Measurements from ENCODE around the gene EIF4G3. TPM values are rescaled to one million over a fixed set of nuclear protein-coding genes. Genes with fewer than 3 reads are reported as not detected.

Gene EIF4G3
- total RNA-seq, 1 experiment from 2014 or later, result 72.0 TPM

DNA sequence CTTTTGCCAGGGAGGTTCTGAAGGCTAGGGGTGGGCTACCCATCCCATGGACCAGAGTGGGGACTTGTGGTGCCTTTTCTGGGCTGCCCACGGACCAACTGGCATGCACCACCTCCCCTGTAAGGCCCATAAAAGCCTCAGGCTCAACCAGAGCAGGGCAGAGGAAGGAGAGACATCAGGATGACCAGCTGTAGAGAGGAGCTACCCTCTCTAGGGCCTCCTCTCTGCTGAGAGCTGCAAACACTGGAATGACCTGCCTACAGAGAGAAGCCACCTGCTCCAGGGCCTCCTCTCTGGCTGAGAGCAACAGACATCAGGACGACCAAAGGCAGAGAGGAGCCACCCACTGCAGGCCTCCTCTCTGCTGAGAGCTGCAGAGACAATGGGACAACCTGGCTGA is 140.9 kb downstream of the EIF4G3 start:
- Histone ChIP-seq H3K4me1 (ENCODE audit: insufficient read depth, low read length) (no peaks in the 10 kb centered on the region), H4K91ac (ENCODE audit: insufficient read length, low read depth, low read length) (no peak overlapping the region), H4K20me1 (ENCODE audit: control insufficient read depth, insufficient read depth, insufficient read length) (no peaks in the 10 kb centered on the region), H2BK120ac (ENCODE audit: low read depth, low read length, poor library complexity, severe bottlenecking) (no peak overlapping the region), H2AK5ac (ENCODE audit: insufficient read length, low read length) (no peak overlapping the region), H3K79me2 (ENCODE audit: insufficient read depth, low read length) (peaks cover 4% of the 10 kb centered on the region; the same call in 1 of the 2 replicates), H3K14ac (ENCODE audit: insufficient read depth, low read length) (no peak overlapping the region), H2BK15ac (ENCODE audit: low read depth, low read length) (no peak overlapping the region), H3T11ph (ENCODE audit: low read length) (no peak overlapping the region), H2BK12ac (ENCODE audit: insufficient read length, low read depth, low read length) (no peak overlapping the region), H3K18ac (ENCODE audit: insufficient read length, low read depth, low read length) (no peak overlapping the region), H3K27ac (ENCODE audit: insufficient read length, low read depth, low read length) (no peak overlapping the region), H3K4me2 (ENCODE audit: insufficient read depth, insufficient read length, low read length) (no peak overlapping the region), H2AFZ (ENCODE audit: low read length) (no peak overlapping the region), H4K8ac (replicated peaks; ENCODE audit: insufficient read length, low read depth, low read length) (no peak overlapping the region), H4K5ac (ENCODE audit: insufficient read length, low read depth, low read length) (no peak overlapping the region), H3K9ac (ENCODE audit: extremely low read depth, insufficient read length, low read length) (no peak overlapping the region), H3K79me1 (ENCODE audit: insufficient read depth, low read depth, low read length, poor library complexity, severe bottlenecking) (peaks cover 13% of the 10 kb centered on the region), H3K4ac (ENCODE audit: low read depth, low read length) (no peak overlapping the region), H2BK20ac (ENCODE audit: low read depth, low read length, poor library complexity, severe bottlenecking) (no peak overlapping the region), H3K23ac (ENCODE audit: insufficient read length, low read depth, low read length) (no peak overlapping the region), H2BK5ac (ENCODE audit: insufficient read length, low read length) (no peak overlapping the region), H3K9me3 (ENCODE audit: control insufficient read depth, low read depth, low read length) (no peaks in the 10 kb centered on the region), H3K23me2 (ENCODE audit: insufficient read length, low read depth, low read length, poor library complexity, severe bottlenecking) (no peaks in the 10 kb centered on the region), H3K27me3 (ENCODE audit: insufficient read depth, low read length) (no peaks in the 10 kb centered on the region), H3K56ac (ENCODE audit: insufficient read length, low read depth, low read length) (no peak overlapping the region)
- no peak for DNase-seq
- H3K4me3 Mint-ChIP-seq, result no peak overlapping the region
- H3K27me3 Mint-ChIP-seq (ENCODE audit: low read depth), result no peaks in the 10 kb centered on the region
- TF ChIP-seq CTCF (conservative IDR thresholded peaks at IDR 0.05), result no peak
- H3K4me1 Mint-ChIP-seq, result peaks cover 8 to 12% of the 10 kb centered on the region in 2 experiments
- peaks cover 4 to 14% (median 13%) of the 10 kb centered on the region in 3 experiments; a peak in 6 of 7 replicates for H3K36me3 Mint-ChIP-seq (ENCODE audit: insufficient read depth in 1 of 3, low read depth in 3 of 3)
- no CpG with 5 or more reads among the region's 2 CpGs for WGBS (ENCODE audit: extremely low coverage, insufficient read length, low lambda C conversion rate)
- no peak overlapping the region; a peak in 1 of 7 replicates for H3K27ac Mint-ChIP-seq
- H3K9me3 Mint-ChIP-seq, result peaks cover 0 to 2% of the 10 kb centered on the region in 2 experiments; a peak in 1 of 5 replicates
